Suprapubic skin (tissue), 4 donors: ENCODE results near the gene ZC3H7B.

Experiments used
- CTCF ChIP-seq, 2 donors: fragments of 200-600 bp in 1 of 2; fragments of 450-650 bp in 1 of 2; sonication (generic) in 1 of 2; IDR thresholded peaks; one replicate each; pipeline ENCODE4 v1.5.1; 2016 to 2019; ENCODE audit warnings: antibody characterized with exemption in 2 of 2, mild to moderate bottlenecking in 1 of 2, moderate library complexity in 1 of 2
- EP300 ChIP-seq: sonication (generic); formaldehyde crosslinking; IDR thresholded peaks from one replicate; pipeline ENCODE4 v1.6.1; 2017; ENCODE audit warnings: antibody characterized with exemption
- POLR2A ChIP-seq, 2 donors: fragments of 450-650 bp; IDR thresholded peaks; one replicate each; pipeline ENCODE4 v1.6.1; 2017; ENCODE audit warnings: antibody characterized with exemption in 2 of 2, mild to moderate bottlenecking in 2 of 2, moderate library complexity in 2 of 2
- POLR2AphosphoS5 ChIP-seq, 3 donors: sonication (generic); formaldehyde crosslinking; IDR thresholded peaks; one replicate each; pipeline ENCODE4 v1.6.1; 2017; ENCODE audit warnings: antibody characterized with exemption in 3 of 3

DNA sequence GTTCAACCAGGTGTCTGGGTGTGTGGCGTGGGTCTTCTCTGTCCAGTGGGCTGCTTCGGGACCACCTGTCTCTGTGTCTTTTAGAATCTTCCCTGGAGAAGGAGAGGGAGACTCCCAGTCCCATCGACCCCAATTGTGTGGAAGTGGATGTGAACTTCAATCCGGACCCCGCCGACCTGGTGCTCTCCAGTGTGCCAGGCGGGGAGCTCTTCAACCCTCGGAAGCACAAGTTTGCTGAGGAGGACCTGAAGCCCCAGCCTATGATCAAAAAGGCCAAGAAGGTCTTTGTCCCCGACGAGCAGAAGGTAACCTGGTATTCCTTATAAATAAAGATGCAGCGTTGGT, 92.7 kb downstream of the ZC3H7B start:
- TF ChIP-seq POLR2AphosphoS5 (IDR thresholded peaks at IDR 0.05) = no peak
- no peak for TF ChIP-seq CTCF (IDR thresholded peaks at IDR 0.05)
- no peak for TF ChIP-seq EP300
- TF ChIP-seq POLR2A (IDR thresholded peaks at IDR 0.05) = no peak
